ENCODE measurements around the gene TULP4. TPM values are rescaled to one million over a fixed set of nuclear protein-coding genes. Genes with fewer than 3 reads are reported as not detected.
A peak's percentile ranks its signal among the peaks of the same experiment; 100 is the strongest.

Gene TULP4
- total RNA-seq, 1 experiment from 2014 or later, result 21.5 TPM

GRCh38 chr6:158516098-158516497, 203.8 kb downstream of the TULP4 start:
- TF ChIP-seq, protein P1, sequence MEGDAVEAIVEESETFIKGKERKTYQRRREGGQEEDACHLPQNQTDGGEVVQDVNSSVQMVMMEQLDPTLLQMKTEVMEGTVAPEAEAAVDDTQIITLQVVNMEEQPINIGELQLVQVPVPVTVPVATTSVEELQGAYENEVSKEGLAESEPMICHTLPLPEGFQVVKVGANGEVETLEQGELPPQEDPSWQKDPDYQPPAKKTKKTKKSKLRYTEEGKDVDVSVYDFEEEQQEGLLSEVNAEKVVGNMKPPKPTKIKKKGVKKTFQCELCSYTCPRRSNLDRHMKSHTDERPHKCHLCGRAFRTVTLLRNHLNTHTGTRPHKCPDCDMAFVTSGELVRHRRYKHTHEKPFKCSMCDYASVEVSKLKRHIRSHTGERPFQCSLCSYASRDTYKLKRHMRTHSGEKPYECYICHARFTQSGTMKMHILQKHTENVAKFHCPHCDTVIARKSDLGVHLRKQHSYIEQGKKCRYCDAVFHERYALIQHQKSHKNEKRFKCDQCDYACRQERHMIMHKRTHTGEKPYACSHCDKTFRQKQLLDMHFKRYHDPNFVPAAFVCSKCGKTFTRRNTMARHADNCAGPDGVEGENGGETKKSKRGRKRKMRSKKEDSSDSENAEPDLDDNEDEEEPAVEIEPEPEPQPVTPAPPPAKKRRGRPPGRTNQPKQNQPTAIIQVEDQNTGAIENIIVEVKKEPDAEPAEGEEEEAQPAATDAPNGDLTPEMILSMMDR (conservative IDR thresholded peaks at IDR 0.05; ENCODE audit: low read depth, low read length), result no peak
- TF ChIP-seq EZH2 (IDR thresholded peaks at IDR 0.05; ENCODE audit: low read length, unreplicated experiment), result no peak
- TF ChIP-seq EZH2phosphoT487 (IDR thresholded peaks at IDR 0.05; ENCODE audit: borderline replicate concordance, low read length), result no peak
- Histone ChIP-seq H3K36me3 (ENCODE audit: low read depth, low read length) (no peaks in the 10 kb centered on the region), H3K79me2 (ENCODE audit: low read length) (no peaks in the 10 kb centered on the region), H3F3A (ENCODE audit: low read length, unreplicated experiment) (no peaks in the 10 kb centered on the region), H4K20me1 (ENCODE audit: low read length) (no peaks in the 10 kb centered on the region), H3K4me1 (ENCODE audit: insufficient read depth, low read length) (peaks cover 6% of the 10 kb centered on the region; the same call in 1 of the 2 replicates), H3K9me2 (replicated peaks; ENCODE audit: low read length) (no peaks in the 10 kb centered on the region), H3K9ac (ENCODE audit: low read length) (no peak overlapping the region), H3K9me3 (ENCODE audit: low read length) (no peaks in the 10 kb centered on the region), H3K4me3 (ENCODE audit: low read length) (no peak overlapping the region), H3K27me3 (ENCODE audit: low read length) (no peaks in the 10 kb centered on the region), H2AFZ (ENCODE audit: low read length) (no peak overlapping the region), H3K4me2 (ENCODE audit: low read length) (no peak overlapping the region), H3K27ac (ENCODE audit: low read length) (no peak overlapping the region)
- ChIA-PET CTCF (no interaction called here), POLR2A (ENCODE audit: unreplicated experiment) (no interaction called here)
- ATAC-seq, result no peak
- BruUV-seq (replicated peaks), result no TSS peak
- intact Hi-C loops (cut with micrococcal nuclease), result no loop called here
- DNase-seq, result no peak

DNA sequence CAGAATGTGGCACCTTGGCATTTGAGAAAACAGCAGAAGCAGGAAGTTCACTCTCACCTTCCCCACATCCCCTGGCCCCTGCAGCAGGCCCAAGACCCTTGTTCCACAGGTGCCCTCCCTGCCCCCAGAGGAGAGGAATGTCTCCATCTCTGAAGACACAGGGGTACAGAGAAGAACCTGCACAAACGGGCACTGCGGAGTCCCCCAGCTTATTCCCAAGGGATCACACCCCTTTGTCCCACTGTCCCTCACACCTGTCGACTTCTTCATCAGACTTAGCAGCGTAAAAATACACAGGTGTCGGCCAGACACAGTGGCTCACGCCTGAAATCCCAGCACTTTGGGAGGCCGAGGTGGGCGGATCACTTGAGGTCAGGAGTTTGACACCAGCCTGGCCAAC, 204.8 kb downstream of the TULP4 start:
- Histone ChIP-seq H3K9me2 (replicated peaks; ENCODE audit: low read length) (no peaks in the 10 kb centered on the region), H3K4me3 (ENCODE audit: low read length) (no peak overlapping the region), H3K4me2 (ENCODE audit: low read length) (no peak overlapping the region), H2AFZ (ENCODE audit: low read length) (no peak overlapping the region), H3K4me1 (ENCODE audit: insufficient read depth, low read length) (peaks cover 6% of the 10 kb centered on the region; the same call in 1 of the 2 replicates), H4K20me1 (ENCODE audit: low read length) (no peaks in the 10 kb centered on the region), H3K9me3 (ENCODE audit: low read length) (no peaks in the 10 kb centered on the region), H3F3A (ENCODE audit: low read length, unreplicated experiment) (no peaks in the 10 kb centered on the region), H3K27ac (ENCODE audit: low read length) (no peak overlapping the region), H3K79me2 (ENCODE audit: low read length) (no peaks in the 10 kb centered on the region), H3K27me3 (ENCODE audit: low read length) (no peaks in the 10 kb centered on the region), H3K36me3 (ENCODE audit: low read depth, low read length) (no peaks in the 10 kb centered on the region), H3K9ac (ENCODE audit: low read length) (no peak overlapping the region)
- intact Hi-C loops (cut with micrococcal nuclease), result no loop called here
- POLR2A ChIA-PET (ENCODE audit: unreplicated experiment), result no interaction called here
- no peak for ATAC-seq
- CTCF ChIA-PET, result no interaction called here
- no TSS peak for BruUV-seq (replicated peaks)
- DNase-seq, result no peak
- TF ChIP-seq EZH2 (IDR thresholded peaks at IDR 0.05; ENCODE audit: low read length, unreplicated experiment), result no peak
- TF ChIP-seq EZH2phosphoT487 (IDR thresholded peaks at IDR 0.05; ENCODE audit: borderline replicate concordance, low read length), result no peak

- intact Hi-C loops (cut with micrococcal nuclease), result no loop called here
- no peak overlapping the region for H3K4me3 ChIP-seq (ENCODE audit: low read length)
- CTCF ChIA-PET, result no interaction called here
Measured at GRCh38 chr6:158517581-158517980, 205.3 kb downstream of the TULP4 start.

More at GRCh38 chr6:158517581-158517980, 205.3 kb downstream of the TULP4 start:
- no peak for TF ChIP-seq EZH2phosphoT487 (IDR thresholded peaks at IDR 0.05; ENCODE audit: borderline replicate concordance, low read length)
- TF ChIP-seq, protein P1 (conservative IDR thresholded peaks at IDR 0.05; ENCODE audit: low read depth, low read length), result no peak
- no peak for TF ChIP-seq EZH2 (IDR thresholded peaks at IDR 0.05; ENCODE audit: low read length, unreplicated experiment)
- BruUV-seq (replicated peaks), result no TSS peak
- Histone ChIP-seq H3K9me2 (replicated peaks; ENCODE audit: low read length) (no peaks in the 10 kb centered on the region), H3K4me2 (ENCODE audit: low read length) (peak overlapping the region; percentile 83), H4K20me1 (ENCODE audit: low read length) (no peaks in the 10 kb centered on the region), H3K27me3 (ENCODE audit: low read length) (no peaks in the 10 kb centered on the region), H3K9me3 (ENCODE audit: low read length) (no peaks in the 10 kb centered on the region), H3K79me2 (ENCODE audit: low read length) (no peaks in the 10 kb centered on the region), H3K36me3 (ENCODE audit: low read depth, low read length) (no peaks in the 10 kb centered on the region), H3K4me1 (ENCODE audit: insufficient read depth, low read length) (peaks cover 6% of the 10 kb centered on the region; the same call in 1 of the 2 replicates), H2AFZ (ENCODE audit: low read length) (no peak overlapping the region), H3K9ac (ENCODE audit: low read length) (no peak overlapping the region), H3F3A (ENCODE audit: low read length, unreplicated experiment) (no peaks in the 10 kb centered on the region), H3K27ac (ENCODE audit: low read length) (no peak overlapping the region)
- ATAC-seq (no peak), DNase-seq (no peak)
- POLR2A ChIA-PET (ENCODE audit: unreplicated experiment), result no interaction called here

Data from PC-3 (cell line).